DMS153 treated with DMSO at 0.1 percent for 48 hours (cell line): ENCODE measurements around the gene TRMT61A.

ENCODE experiments used
- DNase-seq: peaks from one replicate; lab custom pipeline; 2025; ENCODE audit not compliant: unreplicated experiment; lab: John Stamatoyannopoulos, UW

Gene TRMT61A

GRCh38 chr14:103528587-103529382 lies at the start of gene TRMT61A:
Gene TRMT61A (plus strand): TSS chr14:103529196. CDS start chr14:103529979, 783 bp downstream.
- peak; percentile 11 for DNase-seq

- no peak for DNase-seq
Measured at GRCh38 chr14:103480595-103480994, 48.4 kb upstream of the TRMT61A start.

DNA sequence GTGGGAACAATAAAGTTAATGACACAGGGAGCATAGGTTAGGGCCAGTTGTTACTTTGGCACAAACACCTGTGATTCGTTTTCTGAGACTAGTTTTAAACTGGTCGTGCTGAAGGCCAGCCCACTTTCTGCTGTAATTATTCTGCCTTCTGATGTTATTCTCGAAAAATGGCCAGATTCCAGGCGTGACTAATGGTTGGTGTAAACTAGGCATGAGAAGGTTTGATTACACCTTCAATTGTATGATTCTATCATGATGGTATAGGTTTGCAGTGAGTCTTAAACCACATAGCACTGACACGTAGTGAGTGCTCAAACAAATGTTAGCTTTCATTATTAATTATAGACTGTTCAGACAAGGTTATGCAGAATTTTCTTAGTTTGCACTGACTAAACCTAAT lies 45.4 kb upstream of the TRMT61A start:
- no peak for DNase-seq

GRCh38 chr14:103485504-103485903 lies 43.5 kb upstream of the TRMT61A start:
- no peak for DNase-seq

DNA sequence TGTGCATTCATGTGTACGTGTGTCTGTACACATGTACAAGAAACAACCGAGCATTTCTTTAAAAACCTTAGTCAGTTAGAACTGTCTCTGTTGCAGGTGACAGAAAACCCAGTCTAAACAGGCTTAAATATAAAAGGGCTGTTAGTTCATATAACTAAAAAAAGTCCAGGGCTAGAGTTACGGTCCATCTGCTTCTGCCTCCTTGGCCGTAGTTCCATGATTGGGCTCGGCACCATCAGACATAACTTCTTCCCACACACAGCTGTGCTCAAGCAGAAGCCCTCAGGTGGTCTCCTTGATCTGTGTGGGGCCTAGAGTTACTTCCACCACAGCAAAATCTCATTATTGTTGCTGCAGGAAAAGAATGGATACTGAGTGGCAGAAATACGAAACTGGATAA lies 40.9 kb upstream of the TRMT61A start:
- no peak for DNase-seq

DNA sequence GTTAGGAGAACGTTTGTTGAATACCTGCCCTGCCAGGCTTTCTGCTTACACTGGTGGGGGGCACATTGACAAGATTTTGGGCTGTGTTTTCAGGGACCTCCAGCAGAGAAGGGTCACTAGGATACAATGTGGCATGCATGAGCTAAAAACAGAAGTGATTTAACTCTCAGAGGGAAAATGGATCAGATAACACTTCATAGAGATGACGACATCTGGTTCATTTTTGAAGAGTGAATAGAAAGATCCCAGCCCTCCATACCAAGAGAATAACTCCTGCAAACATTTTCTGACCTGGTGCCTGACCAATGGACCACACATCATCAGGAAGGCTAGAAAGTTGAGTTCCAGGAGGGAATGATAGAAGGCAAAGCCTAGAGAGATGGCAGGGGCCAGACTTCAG lies 40.0 kb upstream of the TRMT61A start:
- DNase-seq, result no peak

DNA sequence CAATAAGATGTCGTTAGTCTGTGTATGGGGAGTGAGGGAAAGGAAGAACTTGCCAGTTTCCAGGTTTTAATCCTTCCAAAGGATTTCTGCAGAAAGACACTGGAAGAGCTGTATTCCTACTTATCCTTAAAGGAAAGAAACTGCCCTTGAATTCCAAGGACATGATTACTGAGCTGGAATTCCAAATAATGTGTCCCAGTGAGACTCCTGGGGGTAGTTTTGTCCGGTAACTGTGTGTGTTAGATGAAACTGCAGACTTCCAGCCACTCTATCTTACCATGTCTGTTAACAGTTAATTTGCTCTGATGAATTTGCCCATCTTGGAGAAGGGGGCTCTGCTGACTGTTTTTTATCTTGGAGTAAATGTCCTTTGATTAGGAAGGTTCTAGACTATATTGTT lies 39.4 kb upstream of the TRMT61A start:
- no peak for DNase-seq

- DNase-seq, result no peak
Measured at GRCh38 chr14:103491691-103492090, 37.3 kb upstream of the TRMT61A start.

- no peak for DNase-seq
Measured at GRCh38 chr14:103492156-103492925, 36.7 kb upstream of the TRMT61A start.

GRCh38 chr14:103495854-103496253 lies 33.1 kb upstream of the TRMT61A start:
- no peak for DNase-seq

GRCh38 chr14:103496776-103497175 lies 32.2 kb upstream of the TRMT61A start:
- no peak for DNase-seq

DNA sequence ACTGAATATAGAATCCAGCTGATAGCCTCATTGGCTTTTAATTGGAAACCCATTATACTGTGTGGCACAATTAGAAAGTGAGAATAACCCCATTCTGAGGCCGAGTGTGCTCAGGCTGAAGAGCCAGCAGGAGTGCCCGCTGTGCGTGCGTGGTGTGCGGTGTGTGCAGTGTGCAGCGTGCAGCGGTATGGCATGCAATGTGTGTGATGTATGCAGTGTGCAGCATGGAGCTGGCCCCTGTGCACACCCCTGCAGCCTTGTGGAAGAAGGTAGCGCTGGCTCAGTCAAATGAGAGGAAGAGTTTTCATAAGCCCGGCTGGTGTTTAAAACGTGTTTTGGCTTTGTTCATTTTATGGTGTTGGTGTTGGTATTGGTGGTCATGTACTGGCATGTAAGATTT lies 29.3 kb upstream of the TRMT61A start:
- no peak for DNase-seq

- DNase-seq, result peak; percentile 63
Measured at GRCh38 chr14:103500148-103500990, 28.6 kb upstream of the TRMT61A start.

GRCh38 chr14:103501041-103501870 lies 27.7 kb upstream of the TRMT61A start:
- no peak for DNase-seq

DNA sequence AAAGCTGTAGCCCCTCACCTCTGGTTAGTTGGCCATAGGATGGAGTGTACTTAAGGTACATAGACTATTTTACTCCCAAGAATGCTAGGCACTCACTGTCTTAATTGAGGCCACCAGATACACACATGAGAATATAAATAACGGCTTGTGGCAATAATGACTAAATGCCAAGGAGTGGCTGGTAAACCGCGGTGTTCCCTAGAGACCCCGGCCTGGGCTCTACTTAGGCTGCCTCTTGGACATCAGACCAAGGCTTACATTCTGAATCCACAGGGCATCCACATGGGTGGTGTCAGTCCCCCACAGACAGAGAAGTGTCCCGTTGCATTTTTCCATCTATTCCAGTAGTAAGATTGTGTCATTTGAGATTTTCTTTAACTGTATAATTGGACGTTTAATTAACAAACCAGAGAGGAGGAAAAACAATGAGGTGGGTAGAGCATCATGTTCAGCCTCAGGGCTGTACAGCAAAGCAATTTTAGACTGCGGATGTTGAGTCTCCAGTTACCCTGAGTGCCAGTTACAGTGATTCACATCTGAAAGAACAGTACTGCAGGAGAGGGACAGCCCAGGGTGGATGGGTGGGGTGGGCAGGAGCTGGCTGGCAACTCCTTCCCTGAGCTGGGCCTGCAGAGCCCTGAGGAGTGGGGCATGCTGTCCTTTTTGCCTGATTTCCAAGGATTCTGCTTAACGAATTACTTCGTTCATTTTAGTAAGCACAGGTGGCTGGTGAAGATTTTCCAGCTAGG lies 26.9 kb upstream of the TRMT61A start:
- no peak for DNase-seq

DNA sequence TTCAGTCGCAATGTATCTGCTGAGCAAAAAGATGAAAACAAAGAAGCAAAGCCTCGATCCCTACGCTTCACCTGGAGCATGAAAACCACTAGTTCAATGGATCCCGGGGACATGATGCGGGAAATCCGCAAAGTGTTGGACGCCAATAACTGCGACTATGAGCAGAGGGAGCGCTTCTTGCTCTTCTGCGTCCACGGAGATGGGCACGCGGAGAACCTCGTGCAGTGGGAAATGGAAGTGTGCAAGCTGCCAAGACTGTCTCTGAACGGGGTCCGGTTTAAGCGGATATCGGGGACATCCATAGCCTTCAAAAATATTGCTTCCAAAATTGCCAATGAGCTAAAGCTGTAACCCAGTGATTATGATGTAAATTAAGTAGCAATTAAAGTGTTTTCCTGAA lies 26.1 kb upstream of the TRMT61A start:
- DNase-seq, result no peak

- DNase-seq, result no peak
Measured at GRCh38 chr14:103503296-103503695, 25.7 kb upstream of the TRMT61A start.

DNA sequence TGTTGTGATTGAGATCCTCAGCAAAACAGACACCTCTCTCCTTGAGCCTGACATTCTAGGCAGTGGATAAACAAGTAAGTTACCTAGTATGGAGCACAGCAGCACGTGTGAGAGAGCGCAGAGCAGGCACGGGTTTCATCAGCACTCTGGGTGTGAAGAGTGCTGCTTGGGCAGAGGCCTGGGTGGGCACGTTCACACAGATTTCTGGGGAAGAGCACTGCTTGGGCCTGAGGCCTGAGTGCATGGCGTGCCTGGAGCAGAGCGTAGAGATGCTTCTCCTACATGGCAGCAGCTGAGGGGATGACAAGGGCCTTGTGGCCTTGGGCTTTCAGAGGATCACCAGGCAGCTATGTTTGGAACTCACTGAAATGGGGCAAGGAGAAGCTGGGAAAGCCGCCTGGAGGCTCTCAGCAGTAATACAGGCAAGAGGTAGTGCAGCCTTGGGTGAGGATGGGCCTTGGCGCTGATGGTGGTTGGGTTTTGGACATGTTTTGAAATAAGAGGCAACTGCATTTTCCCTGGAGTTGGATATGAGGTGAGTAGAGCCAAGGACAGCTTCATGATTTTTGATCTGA lies 23.9 kb upstream of the TRMT61A start:
- DNase-seq, result no peak

GRCh38 chr14:103507751-103508150 lies 21.2 kb upstream of the TRMT61A start:
- no peak for DNase-seq
